Peyer's patch (tissue), 4 donors: ENCODE data around the gene USP24. TPM values are rescaled to one million over a fixed set of nuclear protein-coding genes. Genes with fewer than 3 reads are reported as not detected.
A peak's percentile ranks its signal among the peaks of the same experiment; 100 is the strongest.

ENCODE experiments used
- DNase-seq, 3 donors: peaks; one replicate each; pipeline ENCODE4 v3.0.0-alpha.2; 2017 to 2019
- H3K27ac ChIP-seq, 4 donors: fragments of 200-600 bp; sonication (generic); one replicate each; pipeline ENCODE4 v1.5.1; 2016 to 2019
- H3K27me3 ChIP-seq, 2 donors: fragments of 200-600 bp; sonication (generic); one replicate each; pipeline ENCODE4 v1.5.1; 2019
- H3K36me3 ChIP-seq, 3 donors: fragments of 200-600 bp; sonication (generic); one replicate each; pipeline ENCODE4 v1.5.1; 2016 to 2019
- H3K4me1 ChIP-seq, 4 donors: fragments of 200-600 bp; sonication (generic); one replicate each; pipeline ENCODE4 v1.5.1; 2016 to 2019
- H3K4me3 ChIP-seq, 4 donors: fragments of 200-600 bp; sonication (generic); 1 replicate in 3 of 4; 2 replicates in 1 of 4; pipeline ENCODE4 v1.5.1; 2016 to 2019; ENCODE audit warnings: mild to moderate bottlenecking in 1 of 4
- H3K9me3 ChIP-seq, 4 donors: fragments of 200-600 bp; sonication (generic); one replicate each; pipeline ENCODE4 v1.5.1; 2016 to 2019; ENCODE audit warnings: mild to moderate bottlenecking in 1 of 4
- POLR2A ChIP-seq, 2 donors: fragments of 450-650 bp; IDR thresholded peaks; one replicate each; pipeline ENCODE4 v1.5.1; 2017; ENCODE audit warnings: antibody characterized with exemption in 2 of 2, mild to moderate bottlenecking in 2 of 2, moderate library complexity in 2 of 2
- total RNA-seq, 4 donors: library from RNA; depleted of rRNA; stranded (reverse); fragments of >200 nt; gene quantifications; one replicate each; pipeline ENCODE4 v1.1.0, GENCODE V29; 2016
- TF ChIP-seq, protein P1 (sequence below), 6 experiments: fragments of 450-650 bp in 4 of 6; fragments of 200-600 bp in 2 of 6; sonication (generic) in 1 of 6; IDR thresholded peaks; one replicate each; pipeline ENCODE4 v1.5.1; 2017 to 2019; ENCODE audit warnings: antibody characterized with exemption in 6 of 6, mild to moderate bottlenecking in 3 of 6, moderate library complexity in 1 of 6

The USP24 gene
- total RNA-seq, 4 donors from 2014 or later: 37.1 to 130 (median 47.0) TPM

DNA sequence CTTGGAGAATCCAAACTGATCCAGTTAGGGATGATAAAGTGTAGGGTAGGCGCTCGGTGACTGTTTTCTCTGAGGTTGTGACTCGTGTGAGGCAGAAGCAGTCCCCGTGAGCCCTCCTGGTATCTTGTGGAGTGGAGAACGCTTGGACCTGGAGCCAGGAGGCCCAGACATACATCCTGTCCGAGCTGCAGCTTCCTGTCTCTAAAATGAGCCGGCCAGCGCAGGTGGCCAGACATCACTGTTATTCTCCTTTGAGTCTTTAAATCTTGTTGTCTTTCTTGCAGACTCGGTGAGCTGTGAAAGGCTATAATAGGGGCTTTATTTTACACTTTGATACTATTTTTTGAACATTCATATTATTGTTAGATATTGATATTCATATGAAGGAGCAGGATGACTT is 163.5 kb downstream of the USP24 start:
- H3K4me1 ChIP-seq: no peaks in the 10 kb centered on the region
- H3K9me3 ChIP-seq: no peaks in the 10 kb centered on the region
- DNase-seq: peak in 2 of 3 donors; percentile 18 to 34
- peaks cover 0 to 8% (median 0%) of the 10 kb centered on the region in 3 donors for H3K36me3 ChIP-seq
- no peaks in the 10 kb centered on the region for H3K27me3 ChIP-seq
- TF ChIP-seq, protein P1, sequence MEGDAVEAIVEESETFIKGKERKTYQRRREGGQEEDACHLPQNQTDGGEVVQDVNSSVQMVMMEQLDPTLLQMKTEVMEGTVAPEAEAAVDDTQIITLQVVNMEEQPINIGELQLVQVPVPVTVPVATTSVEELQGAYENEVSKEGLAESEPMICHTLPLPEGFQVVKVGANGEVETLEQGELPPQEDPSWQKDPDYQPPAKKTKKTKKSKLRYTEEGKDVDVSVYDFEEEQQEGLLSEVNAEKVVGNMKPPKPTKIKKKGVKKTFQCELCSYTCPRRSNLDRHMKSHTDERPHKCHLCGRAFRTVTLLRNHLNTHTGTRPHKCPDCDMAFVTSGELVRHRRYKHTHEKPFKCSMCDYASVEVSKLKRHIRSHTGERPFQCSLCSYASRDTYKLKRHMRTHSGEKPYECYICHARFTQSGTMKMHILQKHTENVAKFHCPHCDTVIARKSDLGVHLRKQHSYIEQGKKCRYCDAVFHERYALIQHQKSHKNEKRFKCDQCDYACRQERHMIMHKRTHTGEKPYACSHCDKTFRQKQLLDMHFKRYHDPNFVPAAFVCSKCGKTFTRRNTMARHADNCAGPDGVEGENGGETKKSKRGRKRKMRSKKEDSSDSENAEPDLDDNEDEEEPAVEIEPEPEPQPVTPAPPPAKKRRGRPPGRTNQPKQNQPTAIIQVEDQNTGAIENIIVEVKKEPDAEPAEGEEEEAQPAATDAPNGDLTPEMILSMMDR (IDR thresholded peaks at IDR 0.05): no peak
- TF ChIP-seq POLR2A (IDR thresholded peaks at IDR 0.05): no peak
- no peak overlapping the region for H3K27ac ChIP-seq
- no peak overlapping the region for H3K4me3 ChIP-seq

DNA sequence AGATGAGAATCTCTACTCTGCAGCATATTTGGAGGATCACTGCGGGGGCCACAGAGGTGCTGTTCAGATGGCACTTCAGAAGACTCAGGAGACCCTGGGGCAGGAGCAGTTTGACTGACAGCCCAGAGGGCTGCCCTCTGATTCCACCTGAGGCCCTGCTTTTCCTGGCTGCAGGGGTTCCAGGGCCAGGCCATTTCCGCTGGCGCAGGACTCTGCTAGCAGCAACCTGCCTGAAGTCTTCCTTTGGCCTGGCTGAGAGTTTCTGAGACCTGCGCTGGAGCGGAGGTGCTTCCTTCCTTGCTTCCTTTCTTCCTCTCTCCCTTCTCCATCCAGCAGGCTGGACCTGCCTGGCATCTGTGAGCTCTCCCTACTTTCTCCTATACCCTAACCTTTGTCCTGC is 164.0 kb downstream of the USP24 start:
- TF ChIP-seq, protein P1 (IDR thresholded peaks at IDR 0.05): no peak
- no peak for TF ChIP-seq POLR2A (IDR thresholded peaks at IDR 0.05)
- H3K36me3 ChIP-seq: peaks cover 0 to 8% (median 0%) of the 10 kb centered on the region in 3 donors
- no peaks in the 10 kb centered on the region for H3K9me3 ChIP-seq
- no peak overlapping the region for H3K27ac ChIP-seq
- no peaks in the 10 kb centered on the region for H3K4me1 ChIP-seq
- peak in 2 of 3 donors; percentile 16 to 25 for DNase-seq
- H3K27me3 ChIP-seq: no peaks in the 10 kb centered on the region
- no peak overlapping the region for H3K4me3 ChIP-seq

DNA sequence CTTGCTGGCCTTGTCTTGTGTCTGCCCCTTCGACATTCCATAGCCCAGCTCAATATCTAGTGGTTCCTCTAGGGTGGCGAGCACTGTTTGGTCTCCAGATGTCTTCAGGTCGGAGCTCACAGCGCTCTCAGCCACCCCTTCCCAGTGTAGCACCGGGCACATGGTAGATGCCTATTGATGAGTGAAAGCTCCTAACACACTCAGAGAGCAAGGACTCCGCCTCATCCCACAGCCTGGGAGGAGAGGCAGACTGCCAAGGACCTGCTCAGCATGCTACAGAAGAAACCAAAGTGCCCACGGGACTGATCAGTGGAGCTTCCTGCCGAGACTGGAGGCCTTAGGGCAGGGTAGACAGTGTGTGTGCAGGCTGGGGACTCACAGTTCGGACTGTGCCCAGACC is 164.9 kb downstream of the USP24 start:
- Histone ChIP-seq H3K27ac (no peak overlapping the region), H3K9me3 (no peaks in the 10 kb centered on the region), H3K4me1 (no peaks in the 10 kb centered on the region), H3K36me3 (peaks cover 0 to 12% (median 0%) of the 10 kb centered on the region in 3 donors), H3K27me3 (no peaks in the 10 kb centered on the region), H3K4me3 (no peak overlapping the region)
- DNase-seq: peak in 2 of 3 donors; percentile 35 to 36
- TF ChIP-seq, protein P1 (IDR thresholded peaks at IDR 0.05): no peak
- no peak for TF ChIP-seq POLR2A (IDR thresholded peaks at IDR 0.05)

DNA sequence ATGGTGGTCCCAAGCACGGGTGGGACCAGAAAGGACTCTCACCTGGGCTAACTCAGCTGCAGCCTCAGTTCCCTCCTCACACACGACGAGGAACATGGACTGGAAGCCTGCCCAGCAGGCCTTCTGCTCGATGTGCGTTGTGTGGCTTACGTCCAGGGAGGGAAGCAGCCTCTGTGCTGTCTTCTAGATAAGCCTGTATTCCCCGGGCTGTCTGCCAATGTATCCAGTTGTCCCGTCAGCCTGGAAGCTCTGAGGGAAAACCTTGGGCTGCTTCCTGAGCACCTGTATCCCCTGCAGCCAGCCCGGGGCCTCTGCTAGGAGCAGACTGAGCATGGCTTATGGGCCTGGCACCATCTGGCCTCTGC is 165.3 kb downstream of the USP24 start:
- Histone ChIP-seq H3K4me1 (no peaks in the 10 kb centered on the region), H3K9me3 (no peaks in the 10 kb centered on the region), H3K4me3 (no peak overlapping the region), H3K36me3 (peaks cover 0 to 12% (median 0%) of the 10 kb centered on the region in 3 donors), H3K27ac (no peak overlapping the region), H3K27me3 (no peaks in the 10 kb centered on the region)
- no peak for TF ChIP-seq POLR2A (IDR thresholded peaks at IDR 0.05)
- TF ChIP-seq, protein P1 (IDR thresholded peaks at IDR 0.05): no peak
- DNase-seq: peak in 2 of 3 donors; percentile 45

DNA sequence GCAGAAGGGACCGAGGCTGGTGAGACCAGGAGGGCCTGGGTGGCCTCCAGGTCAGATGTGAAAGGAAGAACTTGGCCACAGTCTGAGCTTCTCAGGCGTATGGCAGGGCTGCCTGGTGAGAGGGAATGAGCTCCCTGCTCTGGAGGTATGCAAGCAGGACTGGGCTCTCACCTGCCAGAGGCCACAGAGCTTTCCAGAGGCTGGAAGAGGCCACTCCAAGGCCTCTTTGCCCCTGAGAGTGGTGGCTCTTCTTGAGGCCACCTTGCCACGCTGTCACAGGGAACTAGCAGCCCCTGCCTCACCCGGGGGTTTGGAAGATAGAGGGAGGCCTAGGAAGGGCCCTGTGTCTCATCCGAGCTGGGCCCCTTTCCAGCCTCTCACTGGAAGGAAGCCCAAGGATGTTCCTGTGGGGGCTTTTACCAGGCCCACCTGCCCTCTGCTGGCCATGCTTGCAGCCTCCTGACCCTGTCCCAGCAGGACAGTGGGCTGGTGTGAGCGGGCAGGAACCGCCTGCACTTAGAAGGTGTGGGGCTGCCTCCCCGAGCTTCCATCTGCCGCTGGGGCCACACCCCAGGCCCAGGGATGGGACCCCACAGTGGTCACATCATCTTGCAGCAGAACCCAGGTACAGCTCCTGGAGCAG is 165.8 kb downstream of the USP24 start:
- no peak overlapping the region for H3K27ac ChIP-seq
- H3K36me3 ChIP-seq: peaks cover 0 to 12% (median 0%) of the 10 kb centered on the region in 3 donors
- H3K27me3 ChIP-seq: no peaks in the 10 kb centered on the region
- TF ChIP-seq POLR2A (IDR thresholded peaks at IDR 0.05): no peak
- TF ChIP-seq, protein P1 (IDR thresholded peaks at IDR 0.05): no peak
- peak in 1 of 3 donors; percentile 35 for DNase-seq
- H3K4me1 ChIP-seq: no peaks in the 10 kb centered on the region
- H3K4me3 ChIP-seq: no peak overlapping the region
- H3K9me3 ChIP-seq: no peaks in the 10 kb centered on the region
